K562 (cell line): ENCODE data around the gene TMEM218. TPM values are rescaled to one million over a fixed set of nuclear protein-coding genes. Genes with fewer than 3 reads are reported as not detected.

Experiments
- ATAC-seq: fragments of 200-7000 bp; cut with Tn5 transposase; 3 replicates; pipeline ENCODE4 v1.9.1; 2020; ENCODE audit warnings: moderate library complexity
- BruUV-seq: library from RNA; stranded (reverse); fragments of 400-500 nt; replicated peaks from 2 replicates; lab custom pipeline; 2021; lab: Mats Ljungman, UMichigan
- CTCF ChIA-PET: fragments of 300-600 bp; formaldehyde crosslinking; extraction: SDS; loops from one replicate; lab custom pipeline; 2021; ENCODE audit warnings: low intra/inter-chr PET ratio; lab: Yijun Ruan, JAX
- POLR2A ChIA-PET: fragments of 300-600, 350-650 bp; sonication (Branson Sonifier 250); formaldehyde crosslinking; extraction: SDS; loops from one replicate; lab custom pipeline; 2021; ENCODE audit warnings: antibody characterized with exemption, inconsistent platforms; lab: Yijun Ruan, JAX
- DNase-seq, 4 experiments: peaks; one replicate each; pipeline versions ENCODE4 v3.0.0 to v3.0.0-alpha.2; 2011 to 2018; ENCODE audit warnings: low spot score in 3 of 4, mixed read lengths in 3 of 4; ENCODE audit errors: extremely low read depth in 1 of 4
- FAIRE-seq: peaks from 2 replicates; lab custom pipeline; 2011; peaks lifted over from hg19 to GRCh38; lab: Jason Lieb, UNC
- H2AFZ ChIP-seq: 2 replicates; pipeline ENCODE4 v1.6.0; 2011; ENCODE audit warnings: low read depth, low read length, control low read depth, inconsistent platforms
- H3K27ac ChIP-seq: fragments of 200-600 bp; 3 replicates; pipeline ENCODE4 v1.8.0; 2011; ENCODE audit warnings: low read depth, mild to moderate bottlenecking, control low read depth, inconsistent platforms, low read length, moderate library complexity, mixed read lengths; ENCODE audit errors: extremely low read depth
- H3K27me3 ChIP-seq, 2 experiments: fragments of 300-600 bp in 1 of 2; 2 replicates in 1 of 2; 3 replicates in 1 of 2; pipeline versions ENCODE4 v1.6.0 to v1.8.0; 2011; ENCODE audit warnings: inconsistent platforms in 2 of 2, low read length in 2 of 2, mild to moderate bottlenecking in 1 of 2, mixed read lengths in 1 of 2, moderate library complexity in 1 of 2; ENCODE audit not compliant: control insufficient read depth in 2 of 2, insufficient read depth in 2 of 2
- H3K36me3 ChIP-seq: fragments of 300-600 bp; 3 replicates; pipeline ENCODE4 v1.8.0; 2011; ENCODE audit warnings: mild to moderate bottlenecking, low read length, inconsistent platforms; ENCODE audit not compliant: control insufficient read depth, insufficient read depth
- H3K4me1 ChIP-seq, 2 experiments: fragments of 200-600 bp in 1 of 2; replicated peaks in 1 of 2; 2 replicates in 1 of 2; 3 replicates in 1 of 2; pipeline versions ENCODE4 v1.5.1 to v1.8.0; 2011; ENCODE audit warnings: inconsistent platforms in 2 of 2, low read length in 2 of 2, mild to moderate bottlenecking in 1 of 2, mixed read lengths in 1 of 2, moderate library complexity in 1 of 2; ENCODE audit not compliant: control insufficient read depth in 2 of 2, insufficient read depth in 2 of 2
- H3K4me2 ChIP-seq: 2 replicates; pipeline ENCODE4 v1.6.1; 2011; ENCODE audit warnings: low read length, control low read depth, inconsistent platforms, mixed read lengths; ENCODE audit not compliant: insufficient read depth
- H3K4me3 ChIP-seq: fragments of 200-600 bp; sonication (generic), shearing (Covaris generic); 2 replicates; pipeline ENCODE4 v1.5.1; 2016; ENCODE audit warnings: control low read depth, inconsistent platforms
- H3K79me2 ChIP-seq: fragments of 200-600 bp; 3 replicates; pipeline ENCODE4 v1.8.0; 2011; ENCODE audit warnings: low read length, inconsistent platforms; ENCODE audit not compliant: control insufficient read depth, insufficient read depth
- H3K9ac ChIP-seq, 2 experiments: 2 replicates each; pipeline versions ENCODE4 v1.6.0 to v1.6.1; 2011; ENCODE audit warnings: low read depth in 2 of 2, low read length in 2 of 2, control low read depth in 1 of 2, inconsistent platforms in 1 of 2, mild to moderate bottlenecking in 1 of 2, mixed read lengths in 1 of 2; ENCODE audit not compliant: insufficient read depth in 1 of 2
- H3K9me1 ChIP-seq: one replicate; pipeline ENCODE4 v1.6.0; 2011; ENCODE audit warnings: inconsistent platforms, mild to moderate bottlenecking, low read length, moderate library complexity; ENCODE audit not compliant: control insufficient read depth, insufficient read depth
- H3K9me3 ChIP-seq: replicated peaks from 2 replicates; pipeline ENCODE4 v1.5.1; 2011; ENCODE audit warnings: low read depth, low read length, inconsistent platforms; ENCODE audit not compliant: control insufficient read depth, insufficient read depth
- H4K20me1 ChIP-seq: replicated peaks from 2 replicates; pipeline ENCODE4 v1.6.1; 2011; ENCODE audit warnings: low read length, inconsistent platforms, mixed read lengths; ENCODE audit not compliant: control insufficient read depth, insufficient read depth
- POLR2G ChIP-seq: fragments of 200-400 bp; formaldehyde crosslinking; IDR thresholded peaks from 2 replicates; pipeline ENCODE4 v1.6.1; 2017; ENCODE audit warnings: low read depth, mild to moderate bottlenecking, antibody characterized with exemption, low read length, moderate library complexity
- PTRF ChIP-seq: fragments of 450-650 bp; IDR thresholded peaks from 2 replicates; pipeline ENCODE4 v1.6.1; 2016; ENCODE audit warnings: mild to moderate bottlenecking, missing genetic modification characterization, missing compliant biosample characterization
- SNIP1 ChIP-seq: fragments of 450-650 bp; IDR thresholded peaks from 2 replicates; pipeline ENCODE4 v1.7.1; 2017; ENCODE audit warnings: low read depth, mild to moderate bottlenecking
- WGBS: fragments of 100-300 bp; shearing (Covaris generic); methylation state at CpG from one replicate; pipeline ENCODE4 v1.1.6; 2016; ENCODE audit warnings: low coverage, mixed read lengths; ENCODE audit not compliant: insufficient coverage; ENCODE audit errors: missing lambda C conversion rate; 5-methylcytosine and 5-hydroxymethylcytosine counted together
- in situ Hi-C: fragments of 300-500 bp; cut with MboI; formaldehyde crosslinking; loops from 4 replicates; pipeline ENCODE4 v1.15.0; 2018; ENCODE audit warnings: inconsistent platforms, mixed read lengths
- intact Hi-C: fragments of 100-400 bp; cut with micrococcal nuclease; formaldehyde crosslinking; loops from 2 replicates; pipeline ENCODE4 v1.14.2; 2022
- polyA plus RNA-seq, 8 experiments: library from polyadenylated mRNA; depleted of rRNA in 4 of 8; stranded (reverse) in 5 of 8; unstranded in 3 of 8; fragments of >200 nt; fragmentation: Nextera tagmentation in 2 of 8; fragmentation: Illumina TruSeq in 1 of 8; extraction: Ambion mirVana in 2 of 8; extraction: Trizol in 1 of 8; gene quantifications; 2 replicates each; pipeline versions ENCODE4 v1.2.1 to v1.2.3, GENCODE V29; 2011 to 2014; ENCODE audit warnings: inconsistent platforms in 1 of 8, missing spikeins in 1 of 8
- total RNA-seq, 7 experiments: library from RNA; depleted of rRNA in 6 of 7; stranded (reverse); fragments of >200 nt in 6 of 7; fragmentation: Illumina TruSeq in 2 of 7; extraction: Trizol in 2 of 7; gene quantifications; 2 replicates each; pipeline versions ENCODE4 v1.2.1 to v1.2.3, GENCODE V29; 2011 to 2021; ENCODE audit warnings: low replicate concordance in 1 of 7
- TF ChIP-seq, protein P1 (sequence below): fragments of 250-450 bp; sonication (Bioruptor Pico); IDR thresholded peaks from 2 replicates; pipeline ENCODE4 v1.4.0; 2020; ENCODE audit warnings: mild to moderate bottlenecking, moderate library complexity, borderline replicate concordance

Gene TMEM218
- total and polyA plus RNA-seq, 9 of the 15 experiments (the other 6 are each of a cell fraction or from before 2014, with no cell fraction given) = 13.4 to 32.2 (median 25.4) TPM

DNA sequence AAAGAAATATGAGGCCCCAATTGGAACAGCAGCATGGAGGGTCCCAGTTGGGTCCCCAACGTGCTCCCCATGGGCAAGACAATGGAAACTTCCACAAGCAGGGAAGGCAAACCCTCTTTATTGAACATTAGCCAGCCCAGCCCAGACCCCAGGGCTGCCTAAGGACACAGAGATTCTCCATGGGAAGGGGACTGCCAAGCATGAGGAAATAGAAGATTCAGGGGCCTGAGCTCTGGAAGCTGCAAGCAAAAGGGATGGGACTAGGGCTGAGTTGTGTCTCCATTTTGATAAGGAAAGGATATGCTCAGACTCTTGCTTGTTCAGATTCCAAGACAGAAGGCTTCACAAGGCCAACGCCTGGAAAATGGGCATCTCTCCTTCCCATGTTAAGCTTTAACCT, 23.3 kb downstream of the TMEM218 start (continued):
- TF ChIP-seq, protein P1, sequence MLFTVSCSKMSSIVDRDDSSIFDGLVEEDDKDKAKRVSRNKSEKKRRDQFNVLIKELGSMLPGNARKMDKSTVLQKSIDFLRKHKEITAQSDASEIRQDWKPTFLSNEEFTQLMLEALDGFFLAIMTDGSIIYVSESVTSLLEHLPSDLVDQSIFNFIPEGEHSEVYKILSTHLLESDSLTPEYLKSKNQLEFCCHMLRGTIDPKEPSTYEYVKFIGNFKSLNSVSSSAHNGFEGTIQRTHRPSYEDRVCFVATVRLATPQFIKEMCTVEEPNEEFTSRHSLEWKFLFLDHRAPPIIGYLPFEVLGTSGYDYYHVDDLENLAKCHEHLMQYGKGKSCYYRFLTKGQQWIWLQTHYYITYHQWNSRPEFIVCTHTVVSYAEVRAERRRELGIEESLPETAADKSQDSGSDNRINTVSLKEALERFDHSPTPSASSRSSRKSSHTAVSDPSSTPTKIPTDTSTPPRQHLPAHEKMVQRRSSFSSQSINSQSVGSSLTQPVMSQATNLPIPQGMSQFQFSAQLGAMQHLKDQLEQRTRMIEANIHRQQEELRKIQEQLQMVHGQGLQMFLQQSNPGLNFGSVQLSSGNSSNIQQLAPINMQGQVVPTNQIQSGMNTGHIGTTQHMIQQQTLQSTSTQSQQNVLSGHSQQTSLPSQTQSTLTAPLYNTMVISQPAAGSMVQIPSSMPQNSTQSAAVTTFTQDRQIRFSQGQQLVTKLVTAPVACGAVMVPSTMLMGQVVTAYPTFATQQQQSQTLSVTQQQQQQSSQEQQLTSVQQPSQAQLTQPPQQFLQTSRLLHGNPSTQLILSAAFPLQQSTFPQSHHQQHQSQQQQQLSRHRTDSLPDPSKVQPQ (CRISPR knock-in tag) = no peak

DNA sequence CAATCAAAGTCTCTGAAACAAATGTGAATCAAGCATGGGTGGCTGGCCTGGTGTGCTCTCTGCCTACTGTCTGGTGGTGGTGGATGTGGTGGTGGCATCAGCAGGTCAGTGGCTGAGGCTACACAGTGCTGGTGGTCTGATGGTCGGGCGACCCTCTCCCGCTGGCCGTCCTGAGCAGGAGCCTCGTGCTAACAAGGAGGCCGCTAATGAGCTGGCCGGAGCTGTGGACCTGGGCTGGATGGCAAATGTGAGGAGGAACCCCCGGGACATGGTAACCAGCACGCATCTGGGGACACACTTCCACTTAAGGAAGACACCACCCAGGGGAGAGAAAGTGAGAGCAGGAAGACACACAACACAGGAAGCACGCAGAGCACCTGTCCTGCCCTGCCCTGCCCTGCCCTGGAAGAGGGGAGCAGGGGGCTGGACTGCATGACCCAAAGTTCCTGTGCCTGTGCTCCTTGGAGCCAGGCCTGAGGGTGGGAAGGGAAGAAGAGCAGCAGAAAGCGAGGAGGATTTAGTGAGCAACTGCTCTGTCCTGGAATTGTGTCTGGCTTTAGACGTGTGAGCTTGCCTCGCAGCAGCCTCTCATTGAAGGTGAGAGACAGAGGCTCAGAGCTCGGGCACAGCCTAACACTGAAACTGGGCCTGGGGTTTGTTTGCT, 24.7 kb downstream of the TMEM218 start:
- 35% methylated on average over 13 of the region's 14 CpGs for WGBS
- DNase-seq (no peak), FAIRE-seq (no peak), ATAC-seq (no peak)
- Histone ChIP-seq H3K4me1 (peaks cover 0 to 7% of the 10 kb centered on the region in 2 experiments; a peak in 2 of 5 replicates), H3K9me3 (no peaks in the 10 kb centered on the region), H3K9me1 (no peaks in the 10 kb centered on the region), H3K36me3 (no peaks in the 10 kb centered on the region), H4K20me1 (0 out of 2 replicates have a peak, but pooled peaks cover 3% of the 10 kb centered on the region), H3K4me2 (no peak overlapping the region), H3K4me3 (no peak overlapping the region), H3K79me2 (no peaks in the 10 kb centered on the region), H2AFZ (no peak overlapping the region), H3K27ac (no peak overlapping the region), H3K9ac (0 out of 4 replicates have a peak overlapping the region, but pooled peaks of 1 of the 2 experiments have one; percentile 61), H3K27me3 (no peaks in the 10 kb centered on the region)
- no TSS peak for BruUV-seq
- in situ Hi-C loops = no loop called here
- POLR2A ChIA-PET = no interaction called here
- TF ChIP-seq PTRF (tag) = no peak
- no peak for TF ChIP-seq SNIP1
- TF ChIP-seq POLR2G = peak; percentile 28; the same call in 1 of the 2 replicates
- intact Hi-C loops = no loop called here
- CTCF ChIA-PET = no interaction called here
